Muscle layer of colon (tissue), 2 donors: ENCODE data around the gene NOL9.
"Not testable (repeated sequence)": the region's sequence is repeated elsewhere in the genome, so short reads cannot be mapped to it uniquely, and the experiment has no call there.

Experiments
- H3K27ac ChIP-seq: one replicate; pipeline ENCODE4 v1.7.0; 2013; ENCODE audit warnings: low read depth, mild to moderate bottlenecking, low read length, moderate library complexity
- H3K27me3 ChIP-seq, 2 donors: one replicate each; pipeline ENCODE4 v1.7.0; 2013; ENCODE audit warnings: low read length in 2 of 2, mild to moderate bottlenecking in 2 of 2; ENCODE audit not compliant: insufficient read depth in 2 of 2, control insufficient read depth in 1 of 2
- H3K36me3 ChIP-seq: one replicate; pipeline ENCODE4 v1.7.0; 2013; ENCODE audit warnings: mild to moderate bottlenecking, low read length; ENCODE audit not compliant: insufficient read depth
- H3K4me1 ChIP-seq: one replicate; pipeline ENCODE4 v1.7.0; 2013; ENCODE audit warnings: mild to moderate bottlenecking, low read length; ENCODE audit not compliant: insufficient read depth
- H3K4me3 ChIP-seq, 2 donors: one replicate each; pipeline ENCODE4 v1.7.0; 2013; ENCODE audit warnings: low read length in 2 of 2, low read depth in 1 of 2, mild to moderate bottlenecking in 1 of 2, moderate library complexity in 1 of 2
- H3K9ac ChIP-seq: one replicate; pipeline ENCODE4 v1.7.0; 2013; ENCODE audit warnings: low read length
- H3K9me3 ChIP-seq: one replicate; pipeline ENCODE4 v1.7.0; 2013; ENCODE audit warnings: mild to moderate bottlenecking, low read length
- donor health status: abdominal sarcoma.
- donor health status: Adenocarcinoma of cecum.

The NOL9 gene

GRCh38 chr1:6559161-6559560 is 4.8 kb upstream of the NOL9 start:
- not testable (repeated sequence) for H3K27ac ChIP-seq, H3K36me3 ChIP-seq, H3K9me3 ChIP-seq, H3K4me1 ChIP-seq, H3K4me3 ChIP-seq, H3K27me3 ChIP-seq, H3K9ac ChIP-seq

- no peaks in the 10 kb centered on the region for H3K9me3 ChIP-seq
- H3K36me3 ChIP-seq = no peaks in the 10 kb centered on the region
- no peaks in the 10 kb centered on the region for H3K27me3 ChIP-seq
- no peak overlapping the region for H3K4me3 ChIP-seq
- H3K4me1 ChIP-seq = peaks cover 16% of the 10 kb centered on the region
- no peak overlapping the region for H3K27ac ChIP-seq
- no peak overlapping the region for H3K9ac ChIP-seq
Observed at GRCh38 chr1:6557597-6557996, 3.3 kb upstream of the NOL9 start.

- H3K27ac ChIP-seq = peak within 1 kb of the TSS; percentile 79
Observed at GRCh38 chr1:6554907-6555778, 830 bp upstream of the NOL9 start, which contains the start of gene TAS1R1. TAS1R1 (plus strand) TSS chr1:6555307; CDS start chr1:6555374, 67 bp downstream.

GRCh38 chr1:6547301-6547700 is 7.0 kb downstream of the NOL9 start:
- H3K4me1 ChIP-seq = no peaks in the 10 kb centered on the region
- no peak overlapping the region for H3K27ac ChIP-seq
- H3K27me3 ChIP-seq = no peaks in the 10 kb centered on the region
- no peak overlapping the region for H3K9ac ChIP-seq
- H3K9me3 ChIP-seq = no peaks in the 10 kb centered on the region
- H3K4me3 ChIP-seq = no peak overlapping the region
- H3K36me3 ChIP-seq = peaks cover 26% of the 10 kb centered on the region

More at GRCh38 chr1:6554907-6555778, 830 bp upstream of the NOL9 start, which contains the start of gene TAS1R1:
- Histone ChIP-seq H3K4me3 (peak within 1 kb of the TSS; percentile 80 to 84), H3K27me3 (no peaks in the 10 kb centered on the region), H3K9ac (peak within 1 kb of the TSS; percentile 71), H3K4me1 (peaks cover 16% of the 10 kb centered on the region), H3K36me3 (no peaks in the 10 kb centered on the region), H3K9me3 (no peaks in the 10 kb centered on the region)

- no peak overlapping the region for H3K27ac ChIP-seq
- H3K9me3 ChIP-seq = no peaks in the 10 kb centered on the region
- H3K27me3 ChIP-seq = no peaks in the 10 kb centered on the region
- H3K9ac ChIP-seq = no peak overlapping the region
- H3K4me3 ChIP-seq = no peak overlapping the region
- H3K36me3 ChIP-seq = peaks cover 26% of the 10 kb centered on the region
- no peaks in the 10 kb centered on the region for H3K4me1 ChIP-seq
Observed at GRCh38 chr1:6546326-6546725, 8.0 kb downstream of the NOL9 start.

- Histone ChIP-seq H3K27me3 (no peaks in the 10 kb centered on the region), H3K4me3 (no peak overlapping the region), H3K4me1 (no peaks in the 10 kb centered on the region), H3K9ac (no peak overlapping the region), H3K9me3 (no peaks in the 10 kb centered on the region), H3K27ac (no peak overlapping the region), H3K36me3 (peaks cover 26% of the 10 kb centered on the region)
Observed at GRCh38 chr1:6545276-6546112, 8.8 kb downstream of the NOL9 start.

GRCh38 chr1:6544831-6545230 is 9.5 kb downstream of the NOL9 start:
- no peak overlapping the region for H3K9ac ChIP-seq
- H3K9me3 ChIP-seq = no peaks in the 10 kb centered on the region
- no peaks in the 10 kb centered on the region for H3K27me3 ChIP-seq
- H3K4me1 ChIP-seq = no peaks in the 10 kb centered on the region
- no peak overlapping the region for H3K4me3 ChIP-seq
- H3K36me3 ChIP-seq = peaks cover 26% of the 10 kb centered on the region
- no peak overlapping the region for H3K27ac ChIP-seq

- Histone ChIP-seq H3K27ac (no peak overlapping the region), H3K4me1 (no peaks in the 10 kb centered on the region), H3K36me3 (peaks cover 6% of the 10 kb centered on the region), H3K27me3 (no peaks in the 10 kb centered on the region), H3K9ac (no peak overlapping the region), H3K4me3 (no peak overlapping the region), H3K9me3 (no peaks in the 10 kb centered on the region)
Observed at GRCh38 chr1:6538956-6539355, 15.4 kb downstream of the NOL9 start.

GRCh38 chr1:6536291-6536690 is 18.0 kb downstream of the NOL9 start:
- Histone ChIP-seq H3K4me3 (no peak overlapping the region), H3K27me3 (no peaks in the 10 kb centered on the region), H3K27ac (no peak overlapping the region), H3K9ac (no peak overlapping the region), H3K4me1 (no peaks in the 10 kb centered on the region), H3K36me3 (peaks cover 28% of the 10 kb centered on the region), H3K9me3 (no peaks in the 10 kb centered on the region)

- no peak overlapping the region for H3K4me3 ChIP-seq
- no peak overlapping the region for H3K9ac ChIP-seq
- H3K27ac ChIP-seq = no peak overlapping the region
- H3K4me1 ChIP-seq = no peaks in the 10 kb centered on the region
- no peaks in the 10 kb centered on the region for H3K27me3 ChIP-seq
- no peaks in the 10 kb centered on the region for H3K9me3 ChIP-seq
- H3K36me3 ChIP-seq = peaks cover 35% of the 10 kb centered on the region
Observed at GRCh38 chr1:6535214-6535613, 19.1 kb downstream of the NOL9 start.

- no peak overlapping the region for H3K4me3 ChIP-seq
- H3K9me3 ChIP-seq = no peaks in the 10 kb centered on the region
- H3K9ac ChIP-seq = no peak overlapping the region
- no peak overlapping the region for H3K27ac ChIP-seq
- no peaks in the 10 kb centered on the region for H3K4me1 ChIP-seq
- H3K36me3 ChIP-seq = peaks cover 35% of the 10 kb centered on the region
- H3K27me3 ChIP-seq = no peaks in the 10 kb centered on the region
Observed at GRCh38 chr1:6534248-6534822, 20.0 kb downstream of the NOL9 start.
